Measurements from ENCODE around the gene OR5B17. TPM values are rescaled to one million over a fixed set of nuclear protein-coding genes. Genes with fewer than 3 reads are reported as not detected.
"Not testable (repeated sequence)": the region's sequence is repeated elsewhere in the genome, so short reads cannot be mapped to it uniquely, and the experiment has no call there.

Gene OR5B17
- not detected in 2 replicates for total RNA-seq (2014; rRNA removed; shearing (Covaris generic))

DNA sequence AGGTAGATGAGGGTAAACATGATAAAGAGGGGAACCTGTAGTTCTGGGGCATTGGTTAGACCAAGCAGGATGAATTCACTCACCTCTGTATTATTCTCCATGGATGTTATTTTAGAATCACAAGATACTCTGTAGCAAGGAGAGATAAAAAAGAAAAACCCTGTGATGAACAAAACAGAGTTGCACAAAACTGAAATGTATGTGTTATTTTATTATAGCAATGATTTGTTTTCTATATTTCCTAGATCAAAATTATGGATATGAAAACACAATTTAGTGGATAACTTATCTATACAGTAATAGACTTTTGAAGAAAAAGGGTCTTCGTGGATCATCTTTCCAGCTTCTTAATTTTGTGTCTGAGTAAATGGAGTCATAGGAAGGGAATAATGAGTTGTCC is at the start of gene OR5B17:
Gene OR5B17, minus strand, starts transcription at position 101 of the 400 bp plus-strand sequence. Its CDS starts 0 bp downstream, at position 101.
- no peak for DNase-seq (ENCODE audit: low spot score)
- in situ Hi-C loops (cut with HindIII; ENCODE audit: low sequenced_read_pairs): no loop called here

GRCh38 chr11:58406774-58407173 is 47.9 kb upstream of the OR5B17 start, which contains the start of gene OR5B3:
Gene OR5B3 (minus strand): TSS chr11:58406874. CDS start chr11:58403409, 3,465 bp downstream.
- DNase-seq (ENCODE audit: low spot score): no peak
- in situ Hi-C loops (cut with HindIII; ENCODE audit: low sequenced_read_pairs): no loop called here

DNA sequence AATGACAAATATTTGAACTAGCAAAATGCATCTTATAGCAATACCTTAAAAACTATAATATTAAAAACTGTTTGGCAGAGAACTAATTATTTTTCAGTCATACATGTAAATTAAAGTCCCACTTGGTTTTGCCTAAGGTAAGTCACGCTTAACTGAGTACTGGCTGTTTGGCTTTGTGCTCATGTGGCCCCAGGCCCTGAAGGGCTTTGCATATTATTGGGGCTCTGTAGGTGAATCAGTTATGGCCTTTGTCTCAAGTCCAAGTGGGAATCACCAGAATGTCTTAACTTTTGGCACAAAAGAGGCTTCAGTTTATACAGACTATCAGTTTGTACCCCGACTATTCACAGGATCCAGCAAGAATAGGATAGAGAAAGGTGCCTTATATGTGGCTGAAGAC is 40.8 kb upstream of the OR5B17 start:
- in situ Hi-C loops (cut with HindIII; ENCODE audit: low sequenced_read_pairs): not testable (repeated sequence)

GRCh38 chr11:58395581-58395980 is 36.7 kb upstream of the OR5B17 start:
- DNase-seq (ENCODE audit: low spot score): no peak
- in situ Hi-C loops (cut with HindIII; ENCODE audit: low sequenced_read_pairs): no loop called here

More for the DNA sequence above, 40.8 kb upstream of the OR5B17 start:
- not testable (repeated sequence) for DNase-seq (ENCODE audit: low spot score)

DNA sequence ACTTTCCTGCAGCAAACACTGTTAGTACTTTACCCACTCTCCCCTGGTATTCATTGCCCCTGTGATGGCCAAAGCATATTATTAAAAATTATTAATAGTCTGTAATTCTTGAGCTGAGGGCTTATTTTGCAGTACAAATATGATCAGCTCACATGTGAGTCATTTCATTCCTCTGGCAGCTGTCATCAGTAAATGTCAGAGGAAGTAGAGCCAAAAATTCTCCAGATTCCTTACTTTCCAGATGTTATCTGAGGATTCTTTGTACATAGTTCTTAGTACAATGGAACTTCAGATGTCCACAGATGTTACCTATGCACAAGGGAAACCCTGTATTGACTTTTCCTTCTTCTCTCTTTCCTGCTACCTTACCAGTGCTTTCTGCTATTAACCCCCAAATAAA is 35.3 kb upstream of the OR5B17 start:
- no peak for DNase-seq (ENCODE audit: low spot score)
- in situ Hi-C loops (cut with HindIII; ENCODE audit: low sequenced_read_pairs): no loop called here

GRCh38 chr11:58392746-58393145 is 33.9 kb upstream of the OR5B17 start:
- DNase-seq (ENCODE audit: low spot score): no peak
- in situ Hi-C loops (cut with HindIII; ENCODE audit: low sequenced_read_pairs): no loop called here

- DNase-seq (ENCODE audit: low spot score): no peak
- in situ Hi-C loops (cut with HindIII; ENCODE audit: low sequenced_read_pairs): no loop called here
These were observed 33.0 kb upstream of the OR5B17 start for GRCh38 chr11:58391879-58392278.

DNA sequence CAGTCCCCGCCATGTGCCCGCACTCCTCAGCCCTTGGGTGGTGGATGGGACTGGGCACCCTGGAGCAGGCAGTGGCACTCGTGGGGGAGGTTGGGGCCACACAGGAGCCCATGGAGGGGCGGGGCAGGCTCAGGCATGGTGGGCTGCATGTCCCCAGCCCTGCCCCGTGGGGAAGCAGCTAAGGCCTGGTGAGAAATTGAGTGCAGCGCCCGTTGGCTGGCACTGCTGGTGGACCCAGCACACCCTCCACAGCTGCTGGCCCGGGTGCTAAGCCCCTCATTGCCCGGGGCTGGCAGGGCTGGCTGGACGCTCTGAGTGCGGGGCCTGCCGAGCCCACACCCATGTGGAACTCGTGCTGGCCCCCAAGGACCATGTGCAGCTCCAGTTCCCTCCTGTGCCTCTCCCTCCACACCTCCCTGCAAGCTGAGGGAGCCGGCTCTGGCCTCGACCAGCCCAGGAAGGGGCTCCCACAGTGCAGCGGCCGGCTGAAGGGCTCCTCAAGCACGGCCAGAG is 31.7 kb upstream of the OR5B17 start:
- in situ Hi-C loops (cut with HindIII; ENCODE audit: low sequenced_read_pairs): no loop called here
- no peak for DNase-seq (ENCODE audit: low spot score)

DNA sequence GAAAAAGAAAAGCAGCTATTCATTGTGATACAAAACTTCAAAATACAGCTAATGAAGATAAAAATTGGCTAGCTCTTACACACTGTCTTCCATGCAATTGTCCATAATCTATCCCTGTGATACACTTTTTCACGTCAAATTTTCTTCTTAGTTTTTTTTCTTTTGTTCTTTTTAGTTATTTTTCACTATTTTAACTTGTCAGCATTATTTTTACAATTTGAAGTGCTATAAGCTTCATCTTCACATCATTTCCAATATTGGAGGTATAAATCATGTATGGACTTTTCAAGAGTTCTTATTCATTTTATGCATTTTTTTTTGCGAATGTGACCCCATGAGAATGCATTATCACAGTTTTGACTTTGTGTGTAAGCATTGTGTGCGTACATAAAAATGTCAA is 4.1 kb downstream of the OR5B17 start:
- DNase-seq (ENCODE audit: low spot score): no peak
- in situ Hi-C loops (cut with HindIII; ENCODE audit: low sequenced_read_pairs): no loop called here

DNA sequence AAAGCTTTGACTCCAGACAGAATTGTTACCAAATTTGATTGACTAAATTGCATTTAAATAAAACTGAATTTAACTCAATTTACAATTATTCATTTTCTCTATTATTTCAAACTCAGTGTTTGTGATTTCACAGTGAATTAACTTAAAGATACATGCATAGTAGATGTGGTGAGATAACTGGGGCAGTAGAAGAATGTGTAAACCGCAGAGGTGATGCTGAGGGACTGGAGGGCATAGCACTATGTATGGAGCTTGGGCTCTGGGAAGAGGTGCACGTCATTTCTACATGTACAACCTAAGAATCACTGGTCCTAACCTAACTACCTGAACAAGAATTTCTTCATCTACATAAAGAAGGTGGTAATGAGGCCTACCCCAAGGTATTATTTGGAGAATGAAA is 13.7 kb downstream of the OR5B17 start:
- no peak for DNase-seq (ENCODE audit: low spot score)
- in situ Hi-C loops (cut with HindIII; ENCODE audit: low sequenced_read_pairs): no loop called here

DNA sequence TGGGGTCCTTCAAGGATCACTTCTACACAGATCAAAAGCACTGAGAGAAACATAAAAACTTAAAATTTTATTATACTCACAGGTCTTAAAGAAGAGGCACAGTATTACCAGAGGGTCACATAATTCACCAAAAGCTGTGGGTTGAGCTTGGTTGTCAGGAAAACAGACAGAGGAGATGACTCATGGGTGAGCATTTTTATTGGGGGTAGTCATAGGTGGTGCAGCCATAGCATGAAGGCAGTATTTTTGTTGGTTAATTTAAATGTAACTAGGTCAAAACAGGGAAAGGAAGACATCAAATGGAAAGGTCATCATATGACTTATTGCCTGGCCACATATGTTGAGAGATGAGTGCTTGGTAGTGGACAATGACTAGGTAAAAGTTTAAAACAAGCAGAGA is 24.2 kb downstream of the OR5B17 start:
- no peak for DNase-seq (ENCODE audit: low spot score)
- in situ Hi-C loops (cut with HindIII; ENCODE audit: low sequenced_read_pairs): no loop called here

DNA sequence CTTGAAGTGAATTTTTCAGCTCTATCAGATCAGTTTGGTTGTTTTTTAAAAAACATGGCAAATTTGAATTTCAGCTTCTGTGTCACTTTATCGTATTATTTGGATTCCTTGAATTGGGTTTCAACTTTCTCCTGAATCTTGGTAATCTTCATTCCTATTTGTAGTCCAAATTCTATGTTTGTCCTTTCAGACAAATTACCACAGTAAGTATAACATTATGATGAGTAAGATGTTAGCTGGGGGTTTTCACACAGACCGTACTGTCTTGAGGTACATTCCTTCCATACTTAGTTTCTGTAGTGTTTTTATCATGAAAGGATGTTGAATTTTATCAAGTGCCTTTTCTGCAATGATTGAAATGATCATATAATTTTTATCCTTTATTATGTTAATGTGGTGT is 28.0 kb downstream of the OR5B17 start:
- in situ Hi-C loops (cut with HindIII; ENCODE audit: low sequenced_read_pairs): no loop called here
- no peak for DNase-seq (ENCODE audit: low spot score)

GRCh38 chr11:58318532-58318931 is 40.3 kb downstream of the OR5B17 start:
- in situ Hi-C loops (cut with HindIII; ENCODE audit: low sequenced_read_pairs): no loop called here
- DNase-seq (ENCODE audit: low spot score): no peak

GRCh38 chr11:58316142-58316541 is 42.7 kb downstream of the OR5B17 start:
- DNase-seq (ENCODE audit: low spot score): no peak
- in situ Hi-C loops (cut with HindIII; ENCODE audit: low sequenced_read_pairs): no loop called here

Other genes starting within 250 kb of the OR5B17 start
- gene OR9I1, start 233.5 kb downstream of the OR5B17 start, total RNA-seq (2014; rRNA removed; shearing (Covaris generic)): not detected in 2 replicates
- gene OR9Q2, start 170.0 kb downstream of the OR5B17 start, total RNA-seq (2014; rRNA removed; shearing (Covaris generic)): not detected in 2 replicates
- not detected in 2 replicates for gene OR1S2, start 154.9 kb downstream of the OR5B17 start, total RNA-seq (2014; rRNA removed; shearing (Covaris generic))
- not detected in 2 replicates for gene OR1S1, start 146.3 kb downstream of the OR5B17 start, total RNA-seq (2014; rRNA removed; shearing (Covaris generic))
- not detected in 2 replicates for gene OR10Q1, start 130.2 kb downstream of the OR5B17 start, total RNA-seq (2014; rRNA removed; shearing (Covaris generic))
- gene OR10W1, start 90.8 kb downstream of the OR5B17 start, total RNA-seq (2014; rRNA removed; shearing (Covaris generic)): not detected in 2 replicates
- not detected in 2 replicates for gene OR5B3, start 47.8 kb upstream of the OR5B17 start, total RNA-seq (2014; rRNA removed; shearing (Covaris generic))
- gene OR5B2, start 69.1 kb upstream of the OR5B17 start, total RNA-seq (2014; rRNA removed; shearing (Covaris generic)): not detected in 2 replicates
- not detected in 2 replicates for gene OR5B12, start 83.2 kb upstream of the OR5B17 start, total RNA-seq (2014; rRNA removed; shearing (Covaris generic))
- not detected in 2 replicates for gene OR5B21, start 149.0 kb upstream of the OR5B17 start, total RNA-seq (2014; rRNA removed; shearing (Covaris generic))
- gene LPXN, start 216.8 kb upstream of the OR5B17 start, total RNA-seq (2014; rRNA removed; shearing (Covaris generic)): 0.78 and 1.5 TPM in 2 replicates
- gene ZFP91, start 220.0 kb upstream of the OR5B17 start, total RNA-seq (2014; rRNA removed; shearing (Covaris generic)): 32.9 and 50.6 TPM in 2 replicates

All from G401 (cell line).